Fibroblast of lung (primary cell): Measurements from ENCODE around the gene TRPM7. TPM values are rescaled to one million over a fixed set of nuclear protein-coding genes. Genes with fewer than 3 reads are reported as not detected.

Source experiments
- DNase-seq, 2 donors: peaks; one replicate each; pipeline versions ENCODE4 v3.0.0 to v3.0.0-alpha.2; 2010; ENCODE audit warnings: low read depth in 2 of 2
- H2AFZ ChIP-seq: 2 replicates; pipeline ENCODE4 v1.5.1; 2012; ENCODE audit warnings: low read length, control low read depth, inconsistent platforms
- H3K27ac ChIP-seq: 2 replicates; pipeline ENCODE4 v1.5.1; 2011; ENCODE audit warnings: low read length, control low read depth; ENCODE audit not compliant: insufficient read depth
- H3K27me3 ChIP-seq: 2 replicates; pipeline ENCODE4 v1.5.1; 2011; ENCODE audit warnings: mild to moderate bottlenecking, low read length; ENCODE audit not compliant: control insufficient read depth, insufficient read depth
- H3K36me3 ChIP-seq: 2 replicates; pipeline ENCODE4 v1.5.1; 2011; ENCODE audit warnings: low read length; ENCODE audit not compliant: control insufficient read depth, insufficient read depth
- H3K4me1 ChIP-seq: 2 replicates; pipeline ENCODE4 v1.5.1; 2011; ENCODE audit warnings: low read length; ENCODE audit not compliant: control insufficient read depth, insufficient read depth; ENCODE audit errors: extremely low read depth
- H3K4me2 ChIP-seq: 2 replicates; pipeline ENCODE4 v1.5.1; 2011; ENCODE audit warnings: low read length, control low read depth; ENCODE audit not compliant: insufficient read depth; ENCODE audit errors: extremely low read depth
- H3K4me3 ChIP-seq, 4 experiments: fragments of 200-600 bp in 1 of 4; sonication (generic) in 1 of 4; replicated peaks in 1 of 4; 2 replicates each; pipeline ENCODE4 v1.5.1; 2011 to 2016; ENCODE audit warnings: low read length in 4 of 4, low read depth in 3 of 4, mild to moderate bottlenecking in 3 of 4, control low read depth in 2 of 4, inconsistent platforms in 1 of 4, mixed read lengths in 1 of 4; ENCODE audit not compliant: insufficient read depth in 1 of 4; ENCODE audit errors: control extremely low read depth in 1 of 4
- H3K79me2 ChIP-seq: 2 replicates; pipeline ENCODE4 v1.5.1; 2012; ENCODE audit warnings: mild to moderate bottlenecking, low read length, inconsistent platforms; ENCODE audit not compliant: control insufficient read depth, insufficient read depth
- H3K9ac ChIP-seq: 2 replicates; pipeline ENCODE4 v1.5.1; 2011; ENCODE audit warnings: mild to moderate bottlenecking, low read length, control low read depth; ENCODE audit not compliant: insufficient read depth
- H3K9me3 ChIP-seq: 2 replicates; pipeline ENCODE4 v1.5.1; 2012; ENCODE audit warnings: low read depth, low read length; ENCODE audit not compliant: control insufficient read depth, insufficient read depth
- H4K20me1 ChIP-seq: 2 replicates; pipeline ENCODE4 v1.5.1; 2011; ENCODE audit warnings: low read length; ENCODE audit not compliant: control insufficient read depth, insufficient read depth; ENCODE audit errors: extremely low read depth
- EZH2 ChIP-seq: IDR thresholded peaks from 2 replicates; pipeline ENCODE4 v1.5.1; 2012; ENCODE audit warnings: low read length, control low read depth, mild to moderate bottlenecking; ENCODE audit errors: missing control alignments
- polyA plus RNA-seq, 2 donors: library from polyadenylated mRNA; depleted of rRNA in 1 of 2; stranded (reverse) in 1 of 2; unstranded in 1 of 2; fragments of >200 nt; gene quantifications; 2 replicates each; pipeline ENCODE4 v1.2.1, GENCODE V29; 2011 to 2012; ENCODE audit warnings: missing spikeins in 1 of 2
- total RNA-seq: library from RNA; depleted of rRNA; stranded (reverse); fragments of >200 nt; gene quantifications from 2 replicates; pipeline ENCODE4 v1.2.1, GENCODE V29; 2014
- TF ChIP-seq, protein P1 (sequence below), 2 donors: IDR thresholded peaks in 1 of 2; conservative IDR thresholded peaks in 1 of 2; 1 replicate in 1 of 2; 2 replicates in 1 of 2; pipeline ENCODE4 v1.5.1; 2011 to 2012; ENCODE audit warnings: low read length in 2 of 2, control low read depth in 1 of 2, inconsistent platforms in 1 of 2, low read depth in 1 of 2, mild to moderate bottlenecking in 1 of 2

Gene TRPM7
- total and polyA plus RNA-seq, 2 donors (not counting 1 experiment from before 2014, with no cell fraction given) = 30.3 to 64.4 TPM

- no peak for DNase-seq
Observed at GRCh38 chr15:50653156-50653743, 33.3 kb downstream of the TRPM7 start.

GRCh38 chr15:50652671-50653070 is 33.9 kb downstream of the TRPM7 start:
- Histone ChIP-seq H3K4me2 (no peak overlapping the region), H4K20me1 (no peaks in the 10 kb centered on the region), H3K4me3 (no peak overlapping the region), H3K4me1 (no peaks in the 10 kb centered on the region), H3K9me3 (no peaks in the 10 kb centered on the region), H3K36me3 (peaks cover 5% of the 10 kb centered on the region), H2AFZ (no peak overlapping the region), H3K9ac (no peak overlapping the region), H3K27me3 (no peaks in the 10 kb centered on the region), H3K27ac (no peak overlapping the region), H3K79me2 (no peaks in the 10 kb centered on the region)
- no peak for DNase-seq
- TF ChIP-seq, protein P1, sequence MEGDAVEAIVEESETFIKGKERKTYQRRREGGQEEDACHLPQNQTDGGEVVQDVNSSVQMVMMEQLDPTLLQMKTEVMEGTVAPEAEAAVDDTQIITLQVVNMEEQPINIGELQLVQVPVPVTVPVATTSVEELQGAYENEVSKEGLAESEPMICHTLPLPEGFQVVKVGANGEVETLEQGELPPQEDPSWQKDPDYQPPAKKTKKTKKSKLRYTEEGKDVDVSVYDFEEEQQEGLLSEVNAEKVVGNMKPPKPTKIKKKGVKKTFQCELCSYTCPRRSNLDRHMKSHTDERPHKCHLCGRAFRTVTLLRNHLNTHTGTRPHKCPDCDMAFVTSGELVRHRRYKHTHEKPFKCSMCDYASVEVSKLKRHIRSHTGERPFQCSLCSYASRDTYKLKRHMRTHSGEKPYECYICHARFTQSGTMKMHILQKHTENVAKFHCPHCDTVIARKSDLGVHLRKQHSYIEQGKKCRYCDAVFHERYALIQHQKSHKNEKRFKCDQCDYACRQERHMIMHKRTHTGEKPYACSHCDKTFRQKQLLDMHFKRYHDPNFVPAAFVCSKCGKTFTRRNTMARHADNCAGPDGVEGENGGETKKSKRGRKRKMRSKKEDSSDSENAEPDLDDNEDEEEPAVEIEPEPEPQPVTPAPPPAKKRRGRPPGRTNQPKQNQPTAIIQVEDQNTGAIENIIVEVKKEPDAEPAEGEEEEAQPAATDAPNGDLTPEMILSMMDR (conservative IDR thresholded peaks at IDR 0.05 in 1 of 2, IDR thresholded peaks at IDR 0.05 in 1 of 2; ENCODE audit: low read depth in 1 of 2, low read length in 2 of 2) = no peak
- no peak for TF ChIP-seq EZH2

More at GRCh38 chr15:50653156-50653743, 33.3 kb downstream of the TRPM7 start:
- TF ChIP-seq, protein P1 (conservative IDR thresholded peaks at IDR 0.05 in 1 of 2, IDR thresholded peaks at IDR 0.05 in 1 of 2; ENCODE audit: low read depth in 1 of 2, low read length in 2 of 2) = no peak
- TF ChIP-seq EZH2 = no peak
- Histone ChIP-seq H3K27ac (no peak overlapping the region), H3K4me2 (no peak overlapping the region), H2AFZ (no peak overlapping the region), H3K27me3 (no peaks in the 10 kb centered on the region), H3K9me3 (no peaks in the 10 kb centered on the region), H3K9ac (no peak overlapping the region), H3K36me3 (peaks cover 5% of the 10 kb centered on the region), H3K4me1 (no peaks in the 10 kb centered on the region), H3K79me2 (no peaks in the 10 kb centered on the region), H3K4me3 (no peak overlapping the region), H4K20me1 (no peaks in the 10 kb centered on the region)

GRCh38 chr15:50641318-50641717 is 45.3 kb downstream of the TRPM7 start:
- peaks cover 4% of the 10 kb centered on the region for H3K36me3 ChIP-seq
- no peak overlapping the region for H3K27ac ChIP-seq
- no peak overlapping the region for H3K9ac ChIP-seq
- H3K9me3 ChIP-seq = no peaks in the 10 kb centered on the region
- no peak for DNase-seq
- H3K27me3 ChIP-seq = no peaks in the 10 kb centered on the region
- H3K4me2 ChIP-seq = no peak overlapping the region
- H3K4me1 ChIP-seq = no peaks in the 10 kb centered on the region
- H3K4me3 ChIP-seq = no peak overlapping the region
- no peaks in the 10 kb centered on the region for H3K79me2 ChIP-seq
- H2AFZ ChIP-seq = no peak overlapping the region
- H4K20me1 ChIP-seq = no peaks in the 10 kb centered on the region
- TF ChIP-seq EZH2 = no peak
- TF ChIP-seq, protein P1 (conservative IDR thresholded peaks at IDR 0.05 in 1 of 2, IDR thresholded peaks at IDR 0.05 in 1 of 2; ENCODE audit: low read depth in 1 of 2, low read length in 2 of 2) = no peak
